Mammary epithelial cell (primary cell): ENCODE data around the gene SOBP.

Source experiments
- EZH2 ChIP-seq: IDR thresholded peaks from 2 replicates; pipeline ENCODE4 v1.6.1; 2012; ENCODE audit warnings: low read length, inconsistent platforms, borderline replicate concordance
- TF ChIP-seq, protein P1 (sequence below), 2 donors: IDR thresholded peaks in 1 of 2; conservative IDR thresholded peaks in 1 of 2; 2 replicates each; pipeline ENCODE4 v1.5.1; 2011 to 2012; ENCODE audit warnings: inconsistent platforms in 2 of 2, low read length in 2 of 2, mild to moderate bottlenecking in 2 of 2, control low read depth in 1 of 2, low read depth in 1 of 2; ENCODE audit not compliant: insufficient read depth in 1 of 2; ENCODE audit errors: extremely low read depth in 1 of 2

DNA sequence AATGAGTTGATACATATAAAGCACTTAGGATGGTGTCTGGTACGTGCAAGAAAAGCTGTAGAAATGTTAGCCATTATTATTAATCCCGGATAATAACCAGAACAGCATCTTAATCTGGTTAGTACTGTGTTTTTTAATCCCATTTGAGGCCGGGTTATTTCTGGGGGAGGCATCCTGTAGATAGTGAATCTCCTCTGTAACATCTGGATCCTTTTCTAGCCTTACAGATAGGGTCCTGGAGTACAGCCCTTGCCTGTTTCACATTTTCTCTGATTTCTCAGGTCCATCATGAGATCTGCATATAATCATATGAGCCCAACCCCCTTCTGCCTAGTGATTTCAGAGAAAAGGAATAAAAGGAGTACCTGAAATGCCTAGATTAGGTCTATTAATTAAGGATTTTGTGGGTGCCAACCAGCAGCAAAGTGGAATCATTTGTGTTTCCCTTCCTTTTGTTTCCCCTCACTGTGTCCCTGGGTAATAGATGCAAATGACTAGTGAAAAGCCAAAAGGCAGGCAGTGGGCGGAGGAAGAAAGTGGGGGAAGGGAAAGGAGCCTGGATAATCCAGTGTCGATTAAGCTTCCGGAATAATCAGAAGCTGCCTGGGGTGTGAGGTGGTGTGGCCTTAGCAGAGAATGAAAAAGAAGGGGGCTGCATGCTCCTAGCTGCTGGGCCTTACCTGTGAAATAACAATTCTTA, 88.9 kb downstream of the SOBP start:
- TF ChIP-seq, protein P1, sequence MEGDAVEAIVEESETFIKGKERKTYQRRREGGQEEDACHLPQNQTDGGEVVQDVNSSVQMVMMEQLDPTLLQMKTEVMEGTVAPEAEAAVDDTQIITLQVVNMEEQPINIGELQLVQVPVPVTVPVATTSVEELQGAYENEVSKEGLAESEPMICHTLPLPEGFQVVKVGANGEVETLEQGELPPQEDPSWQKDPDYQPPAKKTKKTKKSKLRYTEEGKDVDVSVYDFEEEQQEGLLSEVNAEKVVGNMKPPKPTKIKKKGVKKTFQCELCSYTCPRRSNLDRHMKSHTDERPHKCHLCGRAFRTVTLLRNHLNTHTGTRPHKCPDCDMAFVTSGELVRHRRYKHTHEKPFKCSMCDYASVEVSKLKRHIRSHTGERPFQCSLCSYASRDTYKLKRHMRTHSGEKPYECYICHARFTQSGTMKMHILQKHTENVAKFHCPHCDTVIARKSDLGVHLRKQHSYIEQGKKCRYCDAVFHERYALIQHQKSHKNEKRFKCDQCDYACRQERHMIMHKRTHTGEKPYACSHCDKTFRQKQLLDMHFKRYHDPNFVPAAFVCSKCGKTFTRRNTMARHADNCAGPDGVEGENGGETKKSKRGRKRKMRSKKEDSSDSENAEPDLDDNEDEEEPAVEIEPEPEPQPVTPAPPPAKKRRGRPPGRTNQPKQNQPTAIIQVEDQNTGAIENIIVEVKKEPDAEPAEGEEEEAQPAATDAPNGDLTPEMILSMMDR (conservative IDR thresholded peaks at IDR 0.05 in 1 of 2, IDR thresholded peaks at IDR 0.05 in 1 of 2; ENCODE audit: extremely low read depth in 1 of 2, insufficient read depth in 1 of 2, low read depth in 1 of 2, low read length in 2 of 2): no peak
- TF ChIP-seq EZH2: no peak
